ENCODE measurements around the gene STX7. TPM values are rescaled to one million over a fixed set of nuclear protein-coding genes. Genes with fewer than 3 reads are reported as not detected.
"Not testable (repeated sequence)": the region's sequence is repeated elsewhere in the genome, so short reads cannot be mapped to it uniquely, and the experiment has no call there.

Gene STX7
- total RNA-seq, 2 experiments from 2014 or later, result 66.5 to 178 TPM

DNA sequence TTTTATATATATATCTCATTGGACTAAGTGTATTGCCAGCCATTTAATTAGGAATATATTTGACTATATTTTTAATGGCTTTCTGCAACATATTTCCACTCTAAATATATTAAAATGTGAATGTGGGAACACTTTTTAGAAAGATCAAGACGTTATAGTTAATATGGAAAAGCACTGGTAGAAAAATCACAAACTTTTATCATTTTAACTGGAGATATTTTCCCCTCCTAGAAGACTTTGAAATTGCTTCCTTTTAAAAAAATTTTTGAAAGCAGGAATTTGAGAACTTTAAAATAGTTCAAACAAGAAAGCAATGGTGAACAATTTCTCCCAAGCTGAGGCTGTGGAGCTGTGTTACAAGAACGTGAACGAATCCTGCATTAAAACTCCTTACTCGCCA, 25.1 kb upstream of the STX7 start, which contains the start of gene TAAR9:
TSS of gene TAAR9 (plus strand) at position 301 of the 400 bp plus-strand sequence. CDS start at position 314, 13 bp downstream.
- no peak within 1 kb of the TSS for H3K27ac ChIP-seq (ENCODE audit: low read depth, low read length, poor library complexity, severe bottlenecking)
- H3K36me3 ChIP-seq (ENCODE audit: insufficient read depth, low read length), result no peaks in the 10 kb centered on the region
- no peak within 1 kb of the TSS for H3K4me3 ChIP-seq (ENCODE audit: low read depth, low read length, poor library complexity, severe bottlenecking)
- CTCF ChIA-PET (ENCODE audit: unreplicated experiment), result no interaction called here
- no peak for TF ChIP-seq EZH2phosphoT487 (IDR thresholded peaks at IDR 0.05; ENCODE audit: borderline replicate concordance, low read depth, low read length)
- TF ChIP-seq, protein P1, sequence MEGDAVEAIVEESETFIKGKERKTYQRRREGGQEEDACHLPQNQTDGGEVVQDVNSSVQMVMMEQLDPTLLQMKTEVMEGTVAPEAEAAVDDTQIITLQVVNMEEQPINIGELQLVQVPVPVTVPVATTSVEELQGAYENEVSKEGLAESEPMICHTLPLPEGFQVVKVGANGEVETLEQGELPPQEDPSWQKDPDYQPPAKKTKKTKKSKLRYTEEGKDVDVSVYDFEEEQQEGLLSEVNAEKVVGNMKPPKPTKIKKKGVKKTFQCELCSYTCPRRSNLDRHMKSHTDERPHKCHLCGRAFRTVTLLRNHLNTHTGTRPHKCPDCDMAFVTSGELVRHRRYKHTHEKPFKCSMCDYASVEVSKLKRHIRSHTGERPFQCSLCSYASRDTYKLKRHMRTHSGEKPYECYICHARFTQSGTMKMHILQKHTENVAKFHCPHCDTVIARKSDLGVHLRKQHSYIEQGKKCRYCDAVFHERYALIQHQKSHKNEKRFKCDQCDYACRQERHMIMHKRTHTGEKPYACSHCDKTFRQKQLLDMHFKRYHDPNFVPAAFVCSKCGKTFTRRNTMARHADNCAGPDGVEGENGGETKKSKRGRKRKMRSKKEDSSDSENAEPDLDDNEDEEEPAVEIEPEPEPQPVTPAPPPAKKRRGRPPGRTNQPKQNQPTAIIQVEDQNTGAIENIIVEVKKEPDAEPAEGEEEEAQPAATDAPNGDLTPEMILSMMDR (conservative IDR thresholded peaks at IDR 0.05; ENCODE audit: low read length), result no peak
- no peaks in the 10 kb centered on the region for H4K20me1 ChIP-seq (ENCODE audit: insufficient read depth, low read length)
- H3K79me2 ChIP-seq (ENCODE audit: insufficient read depth, low read depth, low read length), result no peaks in the 10 kb centered on the region
- POLR2A ChIA-PET, result interaction anchor here (0.8 to 1.1 kb wide), 3 partner anchors 11 to 295 kb away, joined by 3 read pairs; no protein-coding TSS in a partner anchor
- H3K9me2 ChIP-seq (ENCODE audit: insufficient read depth, low read length), result no peaks in the 10 kb centered on the region
- no TSS peak for BruUV-seq (replicated peaks)
- intact Hi-C loops (cut with micrococcal nuclease; ENCODE audit: unreplicated experiment), result no loop called here
- no peaks in the 10 kb centered on the region for H3K4me1 ChIP-seq (ENCODE audit: insufficient read depth, low read length, poor library complexity, severe bottlenecking)
- H2AFZ ChIP-seq (ENCODE audit: low read length), result no peak within 1 kb of the TSS
- no peak for DNase-seq (ENCODE audit: low spot score)
- H3K9me3 ChIP-seq (ENCODE audit: low read length), result peaks cover 7% of the 10 kb centered on the region; the same call in 1 of the 2 replicates
- no peak within 1 kb of the TSS for H3K4me2 ChIP-seq (ENCODE audit: low read length)

GRCh38 chr6:132537145-132537544, 24.2 kb upstream of the STX7 start:
- BruUV-seq (replicated peaks), result no TSS peak
- no peak overlapping the region for H2AFZ ChIP-seq (ENCODE audit: low read length)
- TF ChIP-seq, protein P1 (conservative IDR thresholded peaks at IDR 0.05; ENCODE audit: low read length), result no peak
- no peak for TF ChIP-seq EZH2phosphoT487 (IDR thresholded peaks at IDR 0.05; ENCODE audit: borderline replicate concordance, low read depth, low read length)
- no peak for DNase-seq (ENCODE audit: low spot score)
- H3K79me2 ChIP-seq (ENCODE audit: insufficient read depth, low read depth, low read length), result no peaks in the 10 kb centered on the region
- no peak overlapping the region for H3K4me3 ChIP-seq (ENCODE audit: low read depth, low read length, poor library complexity, severe bottlenecking)
- peaks cover 8% of the 10 kb centered on the region; the same call in 1 of the 2 replicates for H3K9me3 ChIP-seq (ENCODE audit: low read length)
- ChIA-PET POLR2A (interaction anchor here (1.1 kb wide), 1 partner anchor 294 kb away, joined by 3 read pairs; no protein-coding TSS in a partner anchor), CTCF (ENCODE audit: unreplicated experiment) (no interaction called here)
- no peaks in the 10 kb centered on the region for H3K9me2 ChIP-seq (ENCODE audit: insufficient read depth, low read length)
- H3K27ac ChIP-seq (ENCODE audit: low read depth, low read length, poor library complexity, severe bottlenecking), result no peak overlapping the region
- H3K4me2 ChIP-seq (ENCODE audit: low read length), result no peak overlapping the region
- H4K20me1 ChIP-seq (ENCODE audit: insufficient read depth, low read length), result no peaks in the 10 kb centered on the region
- H3K36me3 ChIP-seq (ENCODE audit: insufficient read depth, low read length), result no peaks in the 10 kb centered on the region
- intact Hi-C loops (cut with micrococcal nuclease; ENCODE audit: unreplicated experiment), result no loop called here
- H3K4me1 ChIP-seq (ENCODE audit: insufficient read depth, low read length, poor library complexity, severe bottlenecking), result no peaks in the 10 kb centered on the region

DNA sequence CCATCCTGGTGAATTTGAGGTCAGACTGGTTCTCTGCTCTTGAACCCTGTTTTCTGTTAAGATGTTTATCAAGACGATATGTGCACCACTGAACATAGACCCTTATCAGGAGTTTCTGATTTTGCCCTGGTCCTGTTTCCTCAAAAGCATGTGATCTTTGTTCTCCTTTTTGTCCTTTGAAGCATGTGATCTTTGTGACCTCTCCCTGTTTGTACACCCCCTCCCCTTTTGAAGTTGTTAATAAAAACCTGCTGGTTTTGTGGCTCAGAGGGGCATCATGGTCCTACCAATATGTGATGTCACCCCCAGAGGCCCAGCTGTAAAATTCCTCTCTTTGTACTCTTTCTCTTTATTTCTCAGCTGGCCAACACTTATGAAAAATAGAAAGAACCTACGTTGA, 21.6 kb upstream of the STX7 start:
- H3K4me1 ChIP-seq (ENCODE audit: insufficient read depth, low read length, poor library complexity, severe bottlenecking); H3K79me2 ChIP-seq (ENCODE audit: insufficient read depth, low read depth, low read length); BruUV-seq (replicated peaks); H3K27ac ChIP-seq (ENCODE audit: low read depth, low read length, poor library complexity, severe bottlenecking); H3K4me2 ChIP-seq (ENCODE audit: low read length); DNase-seq (ENCODE audit: low spot score); H3K4me3 ChIP-seq (ENCODE audit: low read depth, low read length, poor library complexity, severe bottlenecking); H3K9me2 ChIP-seq (ENCODE audit: insufficient read depth, low read length); H2AFZ ChIP-seq (ENCODE audit: low read length); H4K20me1 ChIP-seq (ENCODE audit: insufficient read depth, low read length); CTCF ChIA-PET (ENCODE audit: unreplicated experiment); H3K36me3 ChIP-seq (ENCODE audit: insufficient read depth, low read length): not testable (repeated sequence)
- POLR2A ChIA-PET, result interaction anchor here (0.7 kb wide), 1 partner anchor 39 kb away, joined by 4 read pairs; no protein-coding TSS in a partner anchor
- intact Hi-C loops (cut with micrococcal nuclease; ENCODE audit: unreplicated experiment), result loop anchor here (5.0 kb wide), 1 partner anchor 1018 kb away; no protein-coding TSS in a partner anchor
- H3K9me3 ChIP-seq (ENCODE audit: low read length), result peaks cover 13% of the 10 kb centered on the region; the same call in 1 of the 2 replicates

Measured in OCI-LY7 (cell line).